Frontal cortex (tissue), 4 donors: ENCODE measurements around the gene KIF26B. TPM values are rescaled to one million over a fixed set of nuclear protein-coding genes. Genes with fewer than 3 reads are reported as not detected.

Source experiments
- DNase-seq, 2 donors: peaks; one replicate each; pipeline ENCODE4 v3.0.0; 2012; ENCODE audit warnings: low spot score in 2 of 2
- FAIRE-seq: peaks from 2 replicates; lab custom pipeline; 2012; peaks lifted over from hg19 to GRCh38; lab: Jason Lieb, UNC
- total RNA-seq: library from RNA; depleted of rRNA; stranded (reverse); fragments of >200 nt; gene quantifications from one replicate; pipeline ENCODE4 v1.2.3, GENCODE V29; 2014
- donor health status: control.
- donor health status: control.
- donor health status: control.

KIF26B gene
- total RNA-seq, 1 donor from 2014 or later, result 11.4 TPM

- peak in 1 of 2 donors; percentile 34 for DNase-seq
Observed at GRCh38 chr1:245512980-245513578, 358.3 kb downstream of the KIF26B start.

GRCh38 chr1:245516284-245516759 lies 361.5 kb downstream of the KIF26B start:
- DNase-seq (no peak), FAIRE-seq (no peak)

More at GRCh38 chr1:245512980-245513578, 358.3 kb downstream of the KIF26B start:
- no peak for FAIRE-seq

GRCh38 chr1:245520611-245521010 lies 365.8 kb downstream of the KIF26B start:
- FAIRE-seq, result no peak
- DNase-seq, result no peak

GRCh38 chr1:245526141-245526540 lies 371.4 kb downstream of the KIF26B start:
- FAIRE-seq, result no peak

GRCh38 chr1:245528258-245528635 lies 373.5 kb downstream of the KIF26B start:
- DNase-seq (no peak), FAIRE-seq (no peak)

More at GRCh38 chr1:245526141-245526540, 371.4 kb downstream of the KIF26B start:
- DNase-seq, result no peak

GRCh38 chr1:245530937-245531336 lies 376.2 kb downstream of the KIF26B start:
- DNase-seq (no peak), FAIRE-seq (no peak)

- DNase-seq, result no peak
- no peak for FAIRE-seq
Observed at GRCh38 chr1:245537992-245538391, 383.2 kb downstream of the KIF26B start.

GRCh38 chr1:245538671-245539070 lies 383.9 kb downstream of the KIF26B start:
- DNase-seq (no peak), FAIRE-seq (no peak)

GRCh38 chr1:245541369-245541768 lies 386.6 kb downstream of the KIF26B start:
- DNase-seq, result no peak
- FAIRE-seq, result no peak

- FAIRE-seq (no peak), DNase-seq (no peak)
Observed at GRCh38 chr1:245542365-245542764, 387.6 kb downstream of the KIF26B start.

- DNase-seq (no peak), FAIRE-seq (no peak)
Observed at GRCh38 chr1:245544236-245544635, 389.5 kb downstream of the KIF26B start.

- DNase-seq (no peak), FAIRE-seq (no peak)
Observed at GRCh38 chr1:245546875-245547274, 392.1 kb downstream of the KIF26B start.

GRCh38 chr1:245549996-245550719 lies 395.4 kb downstream of the KIF26B start:
- no peak for DNase-seq
- no peak for FAIRE-seq

GRCh38 chr1:245550720-245551043 lies 395.9 kb downstream of the KIF26B start:
- no peak for DNase-seq

GRCh38 chr1:245551536-245551935 lies 396.8 kb downstream of the KIF26B start:
- DNase-seq (no peak), FAIRE-seq (no peak)

More at GRCh38 chr1:245550720-245551043, 395.9 kb downstream of the KIF26B start:
- no peak for FAIRE-seq

- no peak for DNase-seq
- no peak for FAIRE-seq
Observed at GRCh38 chr1:245552331-245552730, 397.5 kb downstream of the KIF26B start.

- FAIRE-seq (no peak), DNase-seq (no peak)
Observed at GRCh38 chr1:245556057-245556456, 401.3 kb downstream of the KIF26B start.

- FAIRE-seq (no peak), DNase-seq (no peak)
Observed at GRCh38 chr1:245558069-245558468, 403.3 kb downstream of the KIF26B start.

GRCh38 chr1:245560316-245560859 lies 405.6 kb downstream of the KIF26B start:
- FAIRE-seq, result no peak

GRCh38 chr1:245561665-245562234 lies 407.0 kb downstream of the KIF26B start:
- FAIRE-seq (no peak), DNase-seq (no peak)

More at GRCh38 chr1:245560316-245560859, 405.6 kb downstream of the KIF26B start:
- no peak for DNase-seq

- DNase-seq (no peak), FAIRE-seq (no peak)
Observed at GRCh38 chr1:245566134-245566533, 411.3 kb downstream of the KIF26B start.
